ENCODE data around the gene ENO4.

- TF ChIP-seq RXRA (IDR thresholded peaks at IDR 0.05; ENCODE audit: borderline replicate concordance, low read depth) (no peak), POLR2AphosphoS5 (IDR thresholded peaks at IDR 0.05; ENCODE audit: low read depth, low read length) (no peak)
These were observed 8.8 kb upstream of the ENO4 start for GRCh38 chr10:116840389-116841075.
